H9 (cell line): ENCODE results near the gene C2orf81. TPM values are rescaled to one million over a fixed set of nuclear protein-coding genes. Genes with fewer than 3 reads are reported as not detected.
A peak's percentile ranks its signal among the peaks of the same experiment; 100 is the strongest.

Source experiments
- DNase-seq: peaks from one replicate; pipeline ENCODE4 v3.0.0-alpha.2; 2017
- H2AFZ ChIP-seq: one replicate; pipeline ENCODE4 v1.6.1; 2013; ENCODE audit warnings: mild to moderate bottlenecking, low read length, control low read depth, moderate library complexity
- H2AK5ac ChIP-seq: 2 replicates; pipeline ENCODE4 v1.6.1; 2013; ENCODE audit warnings: low read length, control low read depth, mixed read lengths; ENCODE audit not compliant: insufficient read length
- H2BK120ac ChIP-seq: one replicate; pipeline ENCODE4 v1.6.1; 2013; ENCODE audit warnings: low read depth, mild to moderate bottlenecking, low read length, control low read depth, inconsistent platforms; ENCODE audit not compliant: poor library complexity, severe bottlenecking
- H2BK12ac ChIP-seq: 2 replicates; pipeline ENCODE4 v1.6.1; 2013; ENCODE audit warnings: low read length, control low read depth, mixed read lengths, low read depth; ENCODE audit not compliant: insufficient read length
- H2BK15ac ChIP-seq: 2 replicates; pipeline ENCODE4 v1.6.1; 2013; ENCODE audit warnings: low read depth, low read length, control low read depth
- H2BK20ac ChIP-seq: one replicate; pipeline ENCODE4 v1.6.1; 2013; ENCODE audit warnings: low read depth, mild to moderate bottlenecking, low read length, control low read depth, inconsistent platforms; ENCODE audit not compliant: poor library complexity, severe bottlenecking
- H2BK5ac ChIP-seq: 2 replicates; pipeline ENCODE4 v1.6.1; 2013; ENCODE audit warnings: low read length, control low read depth, mixed read lengths; ENCODE audit not compliant: insufficient read length
- H3K14ac ChIP-seq: 2 replicates; pipeline ENCODE4 v1.6.1; 2013; ENCODE audit warnings: low read length, control low read depth; ENCODE audit not compliant: insufficient read depth
- H3K18ac ChIP-seq: 2 replicates; pipeline ENCODE4 v1.6.1; 2013; ENCODE audit warnings: low read depth, mild to moderate bottlenecking, mixed read lengths, low read length, control low read depth; ENCODE audit not compliant: insufficient read length
- H3K23ac ChIP-seq: 2 replicates; pipeline ENCODE4 v1.6.1; 2013; ENCODE audit warnings: low read length, control low read depth, mixed read lengths, low read depth; ENCODE audit not compliant: insufficient read length
- H3K23me2 ChIP-seq: 2 replicates; pipeline ENCODE4 v1.6.1; 2013; ENCODE audit warnings: low read depth, mild to moderate bottlenecking, mixed read lengths, low read length, control low read depth; ENCODE audit not compliant: insufficient read length, poor library complexity, severe bottlenecking
- H3K27ac ChIP-seq: 2 replicates; pipeline ENCODE4 v1.5.1; 2013; ENCODE audit warnings: low read length, control low read depth, mixed read lengths, low read depth; ENCODE audit not compliant: insufficient read length
- H3K27me3 ChIP-seq: 2 replicates; pipeline ENCODE4 v1.6.1; 2013; ENCODE audit warnings: low read length, control low read depth, inconsistent platforms; ENCODE audit not compliant: insufficient read depth
- H3K4ac ChIP-seq: 2 replicates; pipeline ENCODE4 v1.6.1; 2013; ENCODE audit warnings: low read depth, mild to moderate bottlenecking, control low read depth, inconsistent platforms, low read length, moderate library complexity
- H3K4me1 ChIP-seq: 2 replicates; pipeline ENCODE4 v1.6.1; 2013; ENCODE audit warnings: low read length, control low read depth, inconsistent platforms; ENCODE audit not compliant: insufficient read depth
- H3K4me2 ChIP-seq: 2 replicates; pipeline ENCODE4 v1.6.1; 2013; ENCODE audit warnings: low read length, control low read depth, mixed read lengths; ENCODE audit not compliant: insufficient read length, insufficient read depth
- H3K56ac ChIP-seq: 2 replicates; pipeline ENCODE4 v1.6.1; 2013; ENCODE audit warnings: low read depth, mild to moderate bottlenecking, mixed read lengths, low read length, control low read depth; ENCODE audit not compliant: insufficient read length
- H3K79me1 ChIP-seq: 2 replicates; pipeline ENCODE4 v1.6.1; 2013; ENCODE audit warnings: low read depth, mild to moderate bottlenecking, moderate library complexity, low read length, control low read depth, inconsistent platforms; ENCODE audit not compliant: insufficient read depth, poor library complexity, severe bottlenecking
- H3K79me2 ChIP-seq: 2 replicates; pipeline ENCODE4 v1.6.1; 2013; ENCODE audit warnings: low read length, control low read depth, inconsistent platforms; ENCODE audit not compliant: insufficient read depth
- H3K9ac ChIP-seq: 2 replicates; pipeline ENCODE4 v1.6.1; 2013; ENCODE audit warnings: low read length, control low read depth, mixed read lengths; ENCODE audit not compliant: insufficient read length; ENCODE audit errors: extremely low read depth
- H3K9me3 ChIP-seq: one replicate; pipeline ENCODE4 v1.6.1; 2013; ENCODE audit warnings: low read depth, low read length, inconsistent platforms; ENCODE audit not compliant: control insufficient read depth
- H3T11ph ChIP-seq: one replicate; pipeline ENCODE4 v1.6.1; 2013; ENCODE audit warnings: mild to moderate bottlenecking, low read length, control low read depth, inconsistent platforms
- H4K20me1 ChIP-seq: one replicate; pipeline ENCODE4 v1.6.1; 2013; ENCODE audit not compliant: control insufficient read depth, insufficient read length, insufficient read depth
- H4K5ac ChIP-seq: 2 replicates; pipeline ENCODE4 v1.6.1; 2013; ENCODE audit warnings: low read depth, mild to moderate bottlenecking, mixed read lengths, low read length, control low read depth; ENCODE audit not compliant: insufficient read length
- H4K8ac ChIP-seq: replicated peaks from 2 replicates; pipeline ENCODE4 v1.6.1; 2013; ENCODE audit warnings: low read length, control low read depth, mixed read lengths, low read depth; ENCODE audit not compliant: insufficient read length
- H4K91ac ChIP-seq: 2 replicates; pipeline ENCODE4 v1.6.1; 2013; ENCODE audit warnings: low read depth, mild to moderate bottlenecking, moderate library complexity, mixed read lengths, low read length, control low read depth; ENCODE audit not compliant: insufficient read length
- H3K27ac Mint-ChIP-seq, 3 experiments: 2 replicates in 2 of 3; 3 replicates in 1 of 3; pipeline ENCODE4 v1.8.0; 2020 to 2021; ENCODE audit warnings: mixed read lengths in 3 of 3, mild to moderate bottlenecking in 1 of 3, moderate library complexity in 1 of 3
- H3K27me3 Mint-ChIP-seq: 2 replicates; pipeline ENCODE4 v1.8.0; 2021; ENCODE audit warnings: low read depth, mild to moderate bottlenecking, moderate library complexity, mixed read lengths
- H3K36me3 Mint-ChIP-seq, 3 experiments: 2 replicates in 2 of 3; 3 replicates in 1 of 3; pipeline ENCODE4 v1.8.0; 2020 to 2021; ENCODE audit warnings: low read depth in 3 of 3, mixed read lengths in 3 of 3; ENCODE audit not compliant: insufficient read depth in 1 of 3
- H3K4me1 Mint-ChIP-seq, 2 experiments: 2 replicates each; pipeline ENCODE4 v1.8.0; 2020; ENCODE audit warnings: mixed read lengths in 2 of 2
- H3K4me3 Mint-ChIP-seq, 2 experiments: 2 replicates in 1 of 2; 3 replicates in 1 of 2; pipeline ENCODE4 v1.8.0; 2020 to 2021; ENCODE audit warnings: mild to moderate bottlenecking in 2 of 2, mixed read lengths in 2 of 2, moderate library complexity in 1 of 2
- H3K9me3 Mint-ChIP-seq, 2 experiments: 2 replicates in 1 of 2; 3 replicates in 1 of 2; pipeline ENCODE4 v1.8.0; 2020; ENCODE audit warnings: mild to moderate bottlenecking in 2 of 2, mixed read lengths in 2 of 2, moderate library complexity in 1 of 2
- CTCF ChIP-seq: fragments of 200-600 bp; sonication (generic); conservative IDR thresholded peaks from 3 replicates; pipeline ENCODE4 v1.8.0; 2021; ENCODE audit warnings: antibody characterized with exemption, mild to moderate bottlenecking
- WGBS: extraction: QIAGEN DNeasy Blood & Tissue Kit; methylation state at CpG from one replicate; pipeline ENCODE4 v1.1.7; 2013; ENCODE audit warnings: missing lambda C conversion rate, low lambda C conversion rate, mixed read lengths; ENCODE audit not compliant: insufficient read length; ENCODE audit errors: extremely low coverage; 5-methylcytosine and 5-hydroxymethylcytosine counted together
- total RNA-seq: library from RNA; stranded (reverse); gene quantifications from 2 replicates; pipeline ENCODE4 v1.2.1, GENCODE V29; 2021

Gene C2orf81
- total RNA-seq, 1 experiment from 2014 or later: 3.5 TPM

DNA sequence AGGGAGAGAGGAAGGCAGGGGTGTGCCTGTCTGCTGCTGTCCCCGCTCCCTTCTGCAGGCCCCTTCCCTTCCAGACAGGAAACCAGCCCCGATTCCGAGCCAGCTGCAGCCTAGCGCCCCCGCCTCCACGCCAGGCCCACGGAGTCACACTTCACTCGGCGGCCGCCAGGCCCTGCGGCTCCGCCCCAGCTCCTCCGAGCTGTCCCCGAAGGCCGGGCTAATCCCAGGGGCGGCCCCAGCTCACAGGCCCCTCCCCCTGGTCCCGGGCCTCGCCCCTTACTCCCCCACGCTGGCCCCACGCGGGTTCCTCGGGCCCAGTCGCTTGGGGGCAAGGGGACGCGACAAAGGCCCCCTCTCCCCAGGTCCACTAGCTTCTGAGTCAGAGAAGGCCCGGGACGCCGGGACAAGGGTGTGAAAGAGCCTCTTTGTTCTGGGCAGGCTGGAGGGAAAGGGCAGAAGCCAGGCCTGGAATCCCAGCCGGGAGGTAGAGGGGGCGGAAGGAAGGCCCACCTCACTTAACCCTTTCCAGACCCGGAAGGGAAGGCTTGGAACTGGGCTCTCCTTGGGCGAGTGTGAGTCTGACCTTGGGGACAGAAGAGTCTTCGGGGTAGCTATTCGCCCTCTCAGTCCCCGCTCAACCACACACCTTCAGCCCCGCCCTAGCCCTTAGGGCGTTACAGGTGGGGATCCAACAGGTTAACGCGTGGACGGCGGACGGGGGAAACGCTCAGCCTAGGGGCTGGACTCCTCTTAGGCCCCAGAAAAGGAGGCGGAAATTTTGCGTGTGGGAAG lies 19.2 kb upstream of the C2orf81 start:
- Mint-ChIP-seq H3K9me3 (no peaks in the 10 kb centered on the region; a peak in 1 of 5 replicates), H3K36me3 (peaks cover 9 to 23% (median 20%) of the 10 kb centered on the region in 3 experiments), H3K27me3 (peaks cover 17% of the 10 kb centered on the region), H3K4me3 (peak overlapping the region; percentile 95 to 99), H3K4me1 (peaks cover 31 to 41% of the 10 kb centered on the region in 2 experiments), H3K27ac (peak overlapping the region; percentile 98 to 99 (median 99))
- Histone ChIP-seq H3K27me3 (no peaks in the 10 kb centered on the region), H3K79me1 (peaks cover 7% of the 10 kb centered on the region), H3K79me2 (peaks cover 18% of the 10 kb centered on the region; the same call in 1 of the 2 replicates), H2BK15ac (no peak overlapping the region), H4K91ac (no peak overlapping the region), H4K8ac (no peak overlapping the region), H3K4me2 (peak overlapping the region; percentile 80), H2BK120ac (no peak overlapping the region), H3K9me3 (no peaks in the 10 kb centered on the region), H2AFZ (no peak overlapping the region), H3K9ac (peak overlapping the region; percentile 65), H3K4me1 (peaks cover 3% of the 10 kb centered on the region; the same call in 1 of the 2 replicates), H3T11ph (no peak overlapping the region), H3K23ac (no peak overlapping the region), H3K18ac (peak overlapping the region; percentile 63), H3K27ac (peak overlapping the region; percentile 48), H2BK20ac (no peak overlapping the region), H4K5ac (no peak overlapping the region), H3K14ac (peak overlapping the region; percentile 86), H3K23me2 (peaks cover 11% of the 10 kb centered on the region), H3K56ac (no peak overlapping the region), H3K4ac (no peak overlapping the region), H4K20me1 (no peaks in the 10 kb centered on the region), H2BK5ac (peak overlapping the region; percentile 38), H2BK12ac (no peak overlapping the region), H2AK5ac (no peak overlapping the region)
- no CpG with 5 or more reads among the region's 45 CpGs for WGBS
- TF ChIP-seq CTCF: peak; percentile 26; the same call in 2 of the 3 replicates
- peak; percentile 92 for DNase-seq
